NCI-H345 (cell line): ENCODE results near the gene GAREM2.
"Not testable (repeated sequence)": the region's sequence is repeated elsewhere in the genome, so short reads cannot be mapped to it uniquely, and the experiment has no call there.

Experiments
- DNase-seq: peaks from one replicate; lab custom pipeline; 2025; lab: John Stamatoyannopoulos, UW

GAREM2 gene

DNA sequence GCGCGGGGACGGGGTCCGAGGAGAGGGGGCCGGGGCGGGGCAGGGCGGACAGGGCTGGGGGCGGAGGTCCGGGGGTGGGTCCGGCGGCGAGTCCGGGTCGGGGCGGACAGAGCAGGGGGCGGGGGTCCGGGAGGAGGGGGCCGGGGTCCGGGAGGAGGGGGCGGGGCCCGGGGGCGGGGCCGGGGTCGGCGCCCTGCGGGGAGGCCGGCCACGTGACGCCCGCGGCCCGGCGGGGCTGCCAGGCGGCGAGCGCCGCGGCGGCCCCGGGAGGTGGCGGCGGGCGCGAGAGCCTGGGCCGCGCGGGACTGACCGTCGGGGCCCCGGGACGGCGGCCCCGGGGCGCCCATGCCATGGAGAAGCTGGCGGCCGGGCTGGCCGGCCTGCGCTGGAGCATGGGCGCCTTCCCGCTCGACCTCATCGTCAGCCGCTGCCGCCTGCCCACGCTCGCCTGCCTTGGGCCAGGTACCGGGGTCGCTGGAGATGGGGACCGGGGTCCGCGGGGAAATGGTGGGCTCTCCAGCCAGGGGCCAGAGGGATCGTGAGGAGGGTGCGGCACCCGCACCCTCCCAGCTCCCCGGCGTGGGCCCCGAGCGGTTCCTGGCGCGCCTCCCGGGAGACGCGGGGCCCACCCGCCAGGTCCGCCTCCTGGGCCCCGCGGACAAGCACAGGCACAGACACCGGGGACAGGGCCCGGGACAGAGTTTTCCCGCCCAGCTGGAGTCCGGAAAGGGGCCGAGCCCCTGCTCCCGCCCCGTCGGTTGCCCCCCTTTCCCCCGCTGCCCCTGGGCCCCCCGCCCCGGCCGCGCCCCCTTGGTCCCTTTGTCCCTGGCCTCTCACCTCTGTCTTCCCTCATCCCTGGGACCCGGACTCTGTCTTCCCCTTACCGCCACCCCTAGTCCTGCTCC, at the start of gene GAREM2:
Gene GAREM2 (plus strand): TSS at position 218 of the 905 bp plus-strand sequence. CDS start 133 bp downstream, at position 351.
- DNase-seq, result peak; percentile 47

DNA sequence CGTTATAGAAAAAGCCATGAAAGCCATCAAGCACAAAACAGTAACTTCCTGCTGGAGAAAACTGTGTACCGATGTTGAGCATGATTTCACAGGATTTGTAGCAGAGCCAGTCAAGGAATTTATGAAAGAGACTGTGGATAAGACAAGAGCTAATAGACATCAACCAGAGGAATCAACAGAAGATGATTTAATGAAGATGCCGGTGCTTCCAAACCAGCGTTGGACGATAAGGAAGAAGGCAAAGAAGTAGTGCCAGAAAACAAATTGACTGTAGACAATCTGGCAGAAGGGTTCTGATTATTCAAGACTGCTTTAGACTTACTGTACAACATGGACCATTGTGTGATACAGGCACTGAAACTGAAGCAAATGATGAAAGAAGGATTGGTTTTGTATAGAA, 49.5 kb upstream of the GAREM2 start:
- DNase-seq, result no peak

DNA sequence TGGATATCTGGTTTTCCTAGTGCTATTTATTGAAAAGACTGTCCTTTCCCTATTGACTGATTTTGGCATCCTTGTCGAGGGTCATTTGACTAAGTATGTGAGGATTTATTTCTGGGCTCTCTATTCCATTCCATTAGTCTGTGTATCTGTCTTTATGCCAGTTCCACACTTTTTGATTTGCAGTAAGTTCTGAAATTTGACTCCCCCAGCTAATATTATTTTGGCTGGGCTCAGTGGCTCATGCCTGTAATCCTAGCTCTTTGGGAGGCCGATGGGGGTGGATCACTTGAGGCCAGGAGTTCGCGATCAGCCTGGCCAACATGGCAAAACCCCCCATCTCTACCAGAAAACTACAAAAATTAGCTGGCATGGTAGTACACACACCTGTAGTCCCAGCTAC, 46.8 kb upstream of the GAREM2 start:
- no peak for DNase-seq

GRCh38 chr2:26128176-26128575, 44.7 kb upstream of the GAREM2 start:
- DNase-seq, result no peak

- DNase-seq, result no peak
These were observed 42.1 kb upstream of the GAREM2 start for GRCh38 chr2:26130763-26131162.

- no peak for DNase-seq
These were observed 36.4 kb upstream of the GAREM2 start for GRCh38 chr2:26136451-26136850.

- DNase-seq, result peak; percentile 21
These were observed 33.4 kb upstream of the GAREM2 start for GRCh38 chr2:26139269-26140183.

DNA sequence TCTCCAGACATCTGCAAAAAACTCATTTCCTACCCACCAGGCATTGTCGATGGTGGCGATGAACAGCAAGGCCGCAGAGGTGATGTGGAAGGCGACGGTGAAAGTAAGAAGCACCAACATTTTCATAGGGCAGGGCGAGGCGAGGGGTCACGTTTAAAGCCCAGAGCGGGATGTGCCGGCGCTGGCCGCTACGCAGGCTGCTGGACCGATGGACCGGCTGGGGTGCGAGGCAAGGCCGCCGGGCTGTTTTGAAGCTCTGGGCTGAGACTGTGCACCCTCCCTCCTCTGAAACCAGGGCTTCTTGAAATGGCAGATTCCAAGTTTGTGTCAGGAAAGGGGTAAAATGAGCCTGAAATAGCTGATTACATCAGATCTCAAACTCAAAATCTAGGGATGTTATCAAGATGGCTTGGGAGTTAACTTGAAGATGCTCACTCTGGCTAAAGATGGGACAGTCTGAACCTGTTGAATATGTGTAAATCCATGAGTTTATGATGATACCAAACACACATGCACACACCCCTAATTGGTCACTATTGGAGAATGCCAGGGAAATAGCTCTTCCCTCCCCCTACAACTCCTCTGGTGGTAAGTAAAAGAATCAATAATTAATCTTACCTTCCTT, 31.6 kb upstream of the GAREM2 start:
- DNase-seq, result no peak

GRCh38 chr2:26144031-26144430, 28.9 kb upstream of the GAREM2 start:
- DNase-seq, result no peak

- DNase-seq, result peak; percentile 69
These were observed 27.8 kb upstream of the GAREM2 start for GRCh38 chr2:26144953-26145680.

GRCh38 chr2:26148501-26148900, 24.4 kb upstream of the GAREM2 start:
- no peak for DNase-seq

DNA sequence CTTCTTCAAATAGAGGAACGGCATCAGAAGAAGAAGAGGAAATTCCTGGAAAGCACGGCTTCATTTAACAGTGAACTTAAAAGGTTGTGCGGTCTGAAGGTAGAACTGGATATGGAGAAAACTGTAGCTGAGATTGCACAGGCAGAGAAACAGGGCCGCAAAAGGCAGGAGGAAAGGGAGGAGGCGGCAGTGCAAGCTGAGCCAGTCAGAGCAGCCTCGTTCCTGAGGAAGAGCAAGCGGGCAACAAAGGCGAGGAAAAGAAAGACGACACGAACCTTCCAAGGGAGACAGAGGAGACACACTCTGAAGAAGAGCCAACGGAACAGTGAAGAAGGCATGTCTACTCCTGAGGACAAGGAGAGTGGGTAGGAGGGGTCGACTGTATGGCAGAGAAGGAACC, 22.6 kb upstream of the GAREM2 start:
- DNase-seq, result no peak

- no peak for DNase-seq
These were observed 15.3 kb upstream of the GAREM2 start for GRCh38 chr2:26157580-26157979.

GRCh38 chr2:26161926-26162325, 11.0 kb upstream of the GAREM2 start:
- DNase-seq, result no peak

GRCh38 chr2:26162963-26163362, 9.9 kb upstream of the GAREM2 start:
- no peak for DNase-seq

DNA sequence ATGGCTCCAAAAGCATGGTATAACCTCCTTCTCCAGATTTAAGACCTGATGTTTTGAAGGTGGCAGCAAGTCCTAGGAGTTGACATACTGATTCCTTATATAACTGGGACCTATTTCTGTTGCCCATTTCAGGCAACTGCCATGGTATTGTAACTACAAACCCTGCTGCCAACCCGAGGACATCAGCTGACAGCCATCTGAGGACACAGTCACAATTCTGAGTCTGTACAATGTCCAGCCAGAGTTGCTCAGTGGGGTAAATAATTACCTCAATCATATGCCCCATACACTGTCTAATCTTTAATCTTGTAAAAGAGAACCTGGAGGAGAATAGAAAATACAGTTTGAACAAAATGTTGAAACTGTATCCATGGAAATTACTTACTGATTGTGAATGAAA, 8.7 kb upstream of the GAREM2 start:
- no peak for DNase-seq

DNA sequence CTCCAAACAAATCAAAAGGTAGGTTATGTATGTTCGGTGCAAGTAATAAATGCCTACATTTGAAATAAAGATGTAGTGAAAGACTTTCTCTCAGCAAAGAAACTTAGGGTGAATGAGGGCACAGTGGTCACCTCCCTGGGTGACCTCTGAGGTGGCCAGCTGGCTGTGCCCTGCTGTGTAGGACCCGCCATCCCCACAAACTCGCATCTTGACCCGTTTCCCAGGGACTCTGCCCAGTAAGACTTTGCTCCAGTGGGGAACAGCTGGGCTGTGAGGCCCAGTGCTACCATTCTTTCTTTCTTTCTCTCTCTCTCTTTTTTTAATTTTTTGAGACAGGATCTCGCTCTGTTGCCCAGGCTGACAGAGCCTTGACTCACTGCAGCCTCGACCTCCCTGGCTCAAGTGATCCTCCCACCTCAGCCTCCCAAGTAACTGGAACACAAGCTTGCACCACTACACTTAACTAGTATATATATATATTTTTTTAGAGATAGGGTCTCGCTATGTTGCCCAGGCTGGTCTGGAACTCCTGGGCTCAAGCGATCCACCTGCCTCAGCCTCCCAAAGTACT, 8.2 kb upstream of the GAREM2 start:
- no peak for DNase-seq

GRCh38 chr2:26165403-26165802, 7.5 kb upstream of the GAREM2 start:
- no peak for DNase-seq

GRCh38 chr2:26166541-26166940, 6.3 kb upstream of the GAREM2 start:
- DNase-seq, result not testable (repeated sequence)

- DNase-seq, result no peak
These were observed 4.1 kb upstream of the GAREM2 start for GRCh38 chr2:26168785-26169184.

DNA sequence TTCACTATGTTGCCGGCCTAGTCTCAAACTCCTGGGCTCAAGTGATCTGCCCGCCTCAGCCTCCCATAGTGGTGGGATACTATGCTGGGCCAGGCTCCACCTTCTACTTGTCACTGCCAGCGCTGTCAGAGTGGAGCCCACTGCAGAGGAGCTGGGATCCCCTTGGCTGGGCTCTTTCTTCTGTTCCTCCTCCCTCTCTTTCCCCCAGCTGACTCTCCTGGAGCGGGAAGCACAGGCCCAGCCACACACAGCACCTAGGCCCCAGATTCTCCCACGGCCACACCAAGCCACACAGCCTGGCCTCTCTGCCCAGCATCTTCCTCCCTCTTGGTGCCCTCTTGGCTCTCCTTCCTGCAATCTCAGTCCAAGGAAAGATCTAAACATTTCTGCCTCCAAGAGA, 3.7 kb upstream of the GAREM2 start:
- no peak for DNase-seq
